22Rv1 (cell line): Measurements from ENCODE around the gene CIAO2B.

Experiments used
- H3K27ac ChIP-seq: fragments of 450-650 bp; 2 replicates; pipeline ENCODE4 v1.5.1; 2017
- CTCF ChIP-seq: fragments of 450-650 bp; IDR thresholded peaks from 2 replicates; pipeline ENCODE4 v1.5.1; 2017; ENCODE audit warnings: mild to moderate bottlenecking
- ZFX ChIP-seq: fragments of 450-650 bp; IDR thresholded peaks from 2 replicates; pipeline ENCODE4 v1.6.1; 2017; ENCODE audit warnings: antibody characterized with exemption, borderline replicate concordance

The CIAO2B gene

DNA sequence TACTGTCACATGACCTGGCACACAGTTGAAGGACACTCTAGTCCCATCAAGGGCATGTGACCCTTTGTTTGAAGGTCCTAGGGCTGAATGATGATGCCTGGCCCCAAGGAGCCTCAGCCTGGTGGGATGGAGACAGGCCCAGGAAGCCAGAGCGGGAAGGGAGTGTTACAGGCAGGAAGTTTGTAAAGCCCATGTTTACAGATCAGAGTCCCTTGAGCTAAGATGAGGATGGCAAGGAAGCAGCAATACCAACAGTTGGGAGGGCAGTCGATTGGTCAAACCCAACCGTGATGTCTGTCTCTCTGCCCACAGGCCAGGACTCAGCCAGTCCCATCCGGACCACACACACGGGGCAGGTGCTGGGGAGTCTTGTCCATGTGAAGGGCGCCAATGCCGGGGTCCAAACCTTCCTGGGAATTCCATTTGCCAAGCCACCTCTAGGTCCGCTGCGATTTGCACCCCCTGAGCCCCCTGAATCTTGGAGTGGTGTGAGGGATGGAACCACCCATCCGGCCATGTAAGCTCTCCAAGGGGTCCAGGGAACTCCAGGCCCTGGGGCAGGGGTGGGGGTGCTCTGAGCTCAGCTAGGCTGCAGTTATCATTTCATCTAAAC lies 3.6 kb upstream of the CIAO2B start:
- TF ChIP-seq CTCF (no peak), ZFX (no peak)
- no peak overlapping the region for H3K27ac ChIP-seq

- H3K27ac ChIP-seq: no peak overlapping the region
Measured at GRCh38 chr16:66936889-66937554, 2.8 kb upstream of the CIAO2B start.

DNA sequence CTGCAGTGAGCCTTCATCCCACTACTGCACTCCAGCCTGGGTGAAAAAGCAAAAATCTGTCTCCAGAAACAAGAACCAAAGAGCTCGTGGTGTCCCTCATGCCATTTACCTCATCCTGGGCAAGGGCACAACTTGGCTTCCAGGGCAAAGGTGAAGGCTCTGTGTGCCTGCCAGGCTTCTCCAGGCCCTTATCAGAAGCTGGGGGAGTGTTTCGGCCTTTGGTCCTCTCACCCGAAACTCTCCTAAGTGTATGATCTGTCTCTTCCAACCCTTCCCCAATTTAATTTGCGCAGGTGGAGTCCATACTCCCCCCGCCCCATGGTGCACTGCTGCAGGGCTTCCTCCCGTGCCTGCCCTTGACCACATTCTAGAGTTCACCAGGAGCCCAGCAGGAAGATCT lies 2.3 kb upstream of the CIAO2B start:
- TF ChIP-seq ZFX: no peak
- TF ChIP-seq CTCF: no peak
- H3K27ac ChIP-seq: no peak overlapping the region

More at GRCh38 chr16:66936889-66937554, 2.8 kb upstream of the CIAO2B start:
- TF ChIP-seq CTCF: no peak
- no peak for TF ChIP-seq ZFX

DNA sequence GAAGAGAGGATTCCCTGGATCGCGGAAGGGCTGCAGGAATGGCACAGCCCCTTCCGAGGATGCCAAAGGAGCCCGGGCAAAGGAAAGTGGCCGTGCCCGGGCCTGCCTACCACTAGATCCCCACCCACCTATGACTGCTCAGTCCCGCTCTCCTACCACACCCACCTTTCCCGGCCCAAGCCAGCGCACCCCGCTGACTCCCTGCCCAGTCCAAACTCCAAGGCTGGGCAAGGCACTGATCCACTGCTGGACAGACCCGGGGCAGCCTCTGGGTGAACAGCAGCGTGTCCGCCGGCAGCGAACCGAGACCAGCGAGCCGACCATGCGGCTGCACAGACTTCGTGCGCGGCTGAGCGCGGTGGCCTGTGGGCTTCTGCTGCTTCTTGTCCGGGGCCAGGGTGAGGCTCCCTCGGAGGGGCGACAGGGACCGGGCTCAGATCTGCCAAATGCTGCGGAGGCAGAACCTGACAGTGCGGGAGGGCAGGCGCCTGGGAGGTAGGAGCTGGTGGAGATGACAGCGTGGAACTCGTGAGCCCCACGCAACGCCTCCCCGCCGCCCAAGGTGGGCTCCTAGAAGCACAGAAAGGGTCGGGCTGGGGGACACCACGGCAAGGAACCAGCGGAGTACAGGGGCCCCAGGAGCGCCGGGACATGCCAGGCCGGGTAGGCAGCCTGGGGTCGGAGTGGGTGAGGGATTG lies 1.3 kb upstream of the CIAO2B start, which contains the start of gene CES2:
TSS of gene CES2 (plus strand) at position 203 of the 698 bp plus-strand sequence. CDS start at position 323, 120 bp downstream.
- H3K27ac ChIP-seq: peak within 1 kb of the TSS; percentile 70
- TF ChIP-seq CTCF: no peak
- TF ChIP-seq ZFX: no peak

DNA sequence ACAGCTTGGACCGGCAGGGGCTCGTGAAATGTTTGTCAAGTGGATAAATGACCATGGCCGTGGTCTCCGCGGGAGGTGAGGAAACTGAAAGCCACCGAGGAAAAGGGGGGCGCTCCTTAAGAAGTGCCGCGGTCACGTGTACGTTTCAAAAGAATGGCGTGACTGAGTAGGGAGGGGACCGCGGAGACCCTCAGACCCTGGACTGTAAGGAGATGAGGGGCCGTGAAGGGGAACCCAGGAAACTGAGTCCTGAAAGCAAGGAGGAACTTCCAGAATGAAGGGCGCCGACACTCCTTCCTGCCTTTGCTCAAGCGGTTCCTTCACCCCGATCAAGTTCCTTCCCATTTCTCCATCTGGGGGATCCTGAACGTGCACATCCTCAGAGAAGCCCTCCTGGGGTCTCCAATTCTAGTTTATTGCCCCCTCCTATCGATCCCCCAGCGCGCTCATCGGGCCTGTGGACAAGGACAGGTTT lies 674 bp upstream of the CIAO2B start:
- peak overlapping the region; percentile 70 for H3K27ac ChIP-seq

- no peak for TF ChIP-seq ZFX
- TF ChIP-seq CTCF: no peak
- H3K27ac ChIP-seq: peak overlapping the region; percentile 70
Measured at GRCh38 chr16:66933776-66934137, 445 bp downstream of the CIAO2B start.

- no peak overlapping the region for H3K27ac ChIP-seq
- TF ChIP-seq CTCF: no peak
- TF ChIP-seq ZFX: no peak
Measured at GRCh38 chr16:66932076-66932475, 2.1 kb downstream of the CIAO2B start.
